OCI-LY3 (cell line): ENCODE data around the gene CORO2B.
"Not testable (repeated sequence)": the region's sequence is repeated elsewhere in the genome, so short reads cannot be mapped to it uniquely, and the experiment has no call there.

Source experiments
- H2AFZ ChIP-seq: fragments of 200-600, 300-600 bp; shearing (Covaris generic); 2 replicates; pipeline ENCODE4 v1.6.0; 2014; ENCODE audit warnings: antibody characterized with exemption, low read depth, low read length
- H3K27ac ChIP-seq: fragments of 200-600, 300-600 bp; sonication (generic); 2 replicates; pipeline ENCODE4 v1.5.1; 2014; ENCODE audit warnings: mild to moderate bottlenecking, low read length, moderate library complexity, mixed read lengths
- H3K27me3 ChIP-seq: fragments of 200-600, 300-600 bp; sonication (generic); 2 replicates; pipeline ENCODE4 v1.6.1; 2014; ENCODE audit warnings: low read depth, low read length, mixed read lengths
- H3K36me3 ChIP-seq: fragments of 200-600, 300-600 bp; sonication (generic); replicated peaks from 2 replicates; pipeline ENCODE3; 2014; ENCODE audit warnings: low read depth, low read length, mixed read lengths
- H3K4me1 ChIP-seq: fragments of 300-600, 200-600 bp; sonication (generic); 2 replicates; pipeline ENCODE4 v1.6.1; 2014; ENCODE audit warnings: low read length, mixed read lengths
- H3K4me2 ChIP-seq: fragments of 200-600, 300-600 bp; sonication (generic); 2 replicates; pipeline ENCODE4 v1.6.1; 2014; ENCODE audit warnings: low read length, mixed read lengths
- H3K4me3 ChIP-seq: fragments of 300-600, 200-600 bp; sonication (generic); 2 replicates; pipeline ENCODE4 v1.5.1; 2014; ENCODE audit warnings: antibody characterized with exemption, mild to moderate bottlenecking, low read length, moderate library complexity
- H3K79me2 ChIP-seq: fragments of 300-600, 200-600 bp; shearing (Covaris generic); 2 replicates; pipeline ENCODE4 v1.6.1; 2014; ENCODE audit warnings: mild to moderate bottlenecking, low read length, mixed read lengths
- H3K9ac ChIP-seq: fragments of 300-600, 200-600 bp; shearing (Covaris generic); 2 replicates; pipeline ENCODE4 v1.6.0; 2014; ENCODE audit warnings: mild to moderate bottlenecking, low read length, moderate library complexity
- H3K9me3 ChIP-seq: fragments of 200-600, 300-600 bp; shearing (Covaris generic); 2 replicates; pipeline ENCODE4 v1.6.1; 2014; ENCODE audit warnings: low read length, mixed read lengths; ENCODE audit not compliant: insufficient read depth
- H4K20me1 ChIP-seq: fragments of 200-600, 300-600 bp; sonication (generic); 2 replicates; pipeline ENCODE4 v1.6.1; 2016; ENCODE audit warnings: low read length, mixed read lengths; ENCODE audit not compliant: insufficient read depth
- EZH2phosphoT487 ChIP-seq: fragments of 200-600 bp; shearing (Covaris generic); IDR thresholded peaks from 2 replicates; pipeline ENCODE4 v1.6.1; 2018; ENCODE audit warnings: antibody characterized with exemption, mixed run types, low read depth
- TF ChIP-seq, protein P1 (sequence below): fragments of 200-600, 300-600 bp; sonication (generic); IDR thresholded peaks from 2 replicates; pipeline ENCODE4 v1.5.1; 2014; ENCODE audit warnings: antibody characterized with exemption, low read length, low read depth

Gene CORO2B

DNA sequence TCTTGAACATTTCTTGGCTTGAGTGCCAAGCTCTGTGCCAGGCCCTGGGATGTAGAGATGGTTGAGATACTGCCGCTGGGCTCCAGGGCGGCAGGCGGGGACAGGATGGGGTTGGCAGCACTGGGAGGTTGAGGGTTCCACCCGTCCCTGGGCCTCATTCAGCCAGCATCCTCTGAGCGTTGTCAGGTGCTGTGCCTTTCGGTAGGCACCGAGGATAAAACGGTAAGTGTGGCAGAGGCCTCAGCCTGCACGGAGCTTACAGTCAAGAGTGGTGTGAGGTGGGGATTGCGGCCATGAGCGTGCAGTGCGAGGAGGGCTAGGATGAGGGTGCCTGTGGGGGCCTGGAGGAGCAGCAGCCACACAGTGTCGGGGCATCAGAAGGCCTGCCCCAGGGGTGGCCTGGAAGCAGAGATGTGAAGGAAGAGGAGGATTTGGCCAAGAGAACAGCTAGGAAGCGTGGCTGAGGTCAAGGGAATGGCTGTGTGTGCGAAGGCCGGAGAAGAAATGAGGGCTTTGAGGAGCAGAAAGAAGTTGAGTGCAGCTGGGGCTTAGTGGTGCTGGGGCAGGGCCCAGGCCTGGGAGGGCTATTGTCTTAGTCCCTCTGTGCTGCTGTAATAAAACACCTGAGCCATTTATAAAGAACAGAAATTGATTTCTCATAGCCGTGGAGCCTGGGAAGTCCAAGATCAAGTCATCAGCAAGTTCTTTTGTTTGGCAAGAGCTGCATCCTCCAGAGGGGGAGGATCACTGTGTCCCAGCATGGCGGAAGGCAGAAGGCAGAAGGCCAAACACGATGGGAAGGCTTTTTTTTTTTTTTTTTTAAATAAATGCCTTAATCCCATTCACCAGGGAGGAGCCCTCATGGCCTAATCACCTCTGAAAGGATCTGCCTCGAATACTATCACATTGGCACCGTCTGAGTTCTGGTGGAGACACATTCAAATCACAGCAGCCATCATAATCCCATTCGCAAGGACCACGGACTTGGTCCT is 22.7 kb downstream of the CORO2B start:
- Histone ChIP-seq H2AFZ (no peak overlapping the region), H3K27me3 (no peaks in the 10 kb centered on the region), H3K9me3 (no peaks in the 10 kb centered on the region), H3K4me3 (no peak overlapping the region), H3K36me3 (no peaks in the 10 kb centered on the region), H3K4me2 (no peak overlapping the region), H3K27ac (no peak overlapping the region), H3K4me1 (no peaks in the 10 kb centered on the region), H3K9ac (no peak overlapping the region), H4K20me1 (no peaks in the 10 kb centered on the region), H3K79me2 (no peaks in the 10 kb centered on the region)
- no peak for TF ChIP-seq EZH2phosphoT487
- TF ChIP-seq, protein P1, sequence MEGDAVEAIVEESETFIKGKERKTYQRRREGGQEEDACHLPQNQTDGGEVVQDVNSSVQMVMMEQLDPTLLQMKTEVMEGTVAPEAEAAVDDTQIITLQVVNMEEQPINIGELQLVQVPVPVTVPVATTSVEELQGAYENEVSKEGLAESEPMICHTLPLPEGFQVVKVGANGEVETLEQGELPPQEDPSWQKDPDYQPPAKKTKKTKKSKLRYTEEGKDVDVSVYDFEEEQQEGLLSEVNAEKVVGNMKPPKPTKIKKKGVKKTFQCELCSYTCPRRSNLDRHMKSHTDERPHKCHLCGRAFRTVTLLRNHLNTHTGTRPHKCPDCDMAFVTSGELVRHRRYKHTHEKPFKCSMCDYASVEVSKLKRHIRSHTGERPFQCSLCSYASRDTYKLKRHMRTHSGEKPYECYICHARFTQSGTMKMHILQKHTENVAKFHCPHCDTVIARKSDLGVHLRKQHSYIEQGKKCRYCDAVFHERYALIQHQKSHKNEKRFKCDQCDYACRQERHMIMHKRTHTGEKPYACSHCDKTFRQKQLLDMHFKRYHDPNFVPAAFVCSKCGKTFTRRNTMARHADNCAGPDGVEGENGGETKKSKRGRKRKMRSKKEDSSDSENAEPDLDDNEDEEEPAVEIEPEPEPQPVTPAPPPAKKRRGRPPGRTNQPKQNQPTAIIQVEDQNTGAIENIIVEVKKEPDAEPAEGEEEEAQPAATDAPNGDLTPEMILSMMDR, result no peak

DNA sequence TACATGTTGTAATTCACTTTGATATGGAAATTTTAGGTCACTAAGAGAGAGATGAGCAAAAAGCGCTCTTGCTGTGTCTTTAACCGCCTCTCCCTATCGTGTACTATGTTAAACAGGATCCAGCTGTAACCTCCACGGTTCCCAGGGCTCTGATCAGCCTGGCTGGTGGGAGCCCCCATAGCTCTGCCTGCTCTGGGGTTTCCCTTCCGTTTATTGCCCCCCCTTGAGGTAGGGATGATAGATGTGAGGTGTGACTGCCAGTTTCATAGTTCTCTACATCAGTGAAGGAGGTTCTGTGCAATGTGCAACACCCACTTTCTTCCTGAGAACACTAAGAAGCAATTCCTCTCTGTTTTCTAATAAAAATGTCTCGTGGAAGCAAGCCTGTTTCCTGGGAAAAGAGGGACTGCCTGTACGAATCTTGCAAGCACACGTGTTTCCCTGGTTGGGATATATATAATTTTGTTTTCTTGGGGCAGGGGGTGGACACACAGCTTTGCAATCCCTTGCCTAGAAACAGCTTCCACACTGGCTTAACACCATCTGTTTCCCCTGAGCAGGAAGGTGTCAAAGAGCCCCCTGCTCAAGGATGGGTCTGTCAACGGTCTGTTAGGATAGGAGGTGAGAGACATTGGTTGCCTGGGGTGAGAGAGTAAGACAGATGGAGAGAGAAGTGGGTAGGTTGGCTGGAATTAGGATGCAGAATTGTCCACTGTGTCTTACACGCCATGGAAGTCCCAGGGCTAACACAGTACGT is 23.8 kb downstream of the CORO2B start:
- TF ChIP-seq EZH2phosphoT487, result no peak
- TF ChIP-seq, protein P1, result no peak
- Histone ChIP-seq H4K20me1 (no peaks in the 10 kb centered on the region), H3K36me3 (no peaks in the 10 kb centered on the region), H2AFZ (no peak overlapping the region), H3K9me3 (no peaks in the 10 kb centered on the region), H3K27me3 (peaks cover 4% of the 10 kb centered on the region; the same call in 1 of the 2 replicates), H3K27ac (no peak overlapping the region), H3K9ac (no peak overlapping the region), H3K4me1 (no peaks in the 10 kb centered on the region), H3K79me2 (no peaks in the 10 kb centered on the region), H3K4me2 (no peak overlapping the region), H3K4me3 (no peak overlapping the region)

DNA sequence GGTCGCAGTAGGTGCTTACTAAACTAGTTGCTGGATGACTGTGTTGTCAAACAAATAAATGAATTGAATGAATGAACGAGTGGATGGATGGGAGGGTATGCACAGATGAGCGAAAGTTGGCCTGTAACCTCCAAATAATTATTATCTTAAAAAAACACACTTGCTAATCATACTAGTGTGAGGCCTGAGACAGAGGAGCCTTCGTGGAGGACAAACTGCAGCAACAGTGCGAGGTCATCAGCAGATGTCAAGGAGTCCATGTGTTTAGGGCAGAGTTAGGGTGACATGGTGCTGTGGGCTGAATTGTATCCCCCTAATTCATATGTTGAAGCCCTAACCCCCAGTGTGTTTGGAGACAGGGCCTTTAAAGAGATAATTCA is 24.4 kb downstream of the CORO2B start:
- Histone ChIP-seq H3K9me3 (no peaks in the 10 kb centered on the region), H3K79me2 (no peaks in the 10 kb centered on the region), H2AFZ (no peak overlapping the region), H4K20me1 (no peaks in the 10 kb centered on the region), H3K4me2 (no peak overlapping the region), H3K27me3 (peaks cover 4% of the 10 kb centered on the region; the same call in 1 of the 2 replicates), H3K27ac (no peak overlapping the region), H3K36me3 (no peaks in the 10 kb centered on the region), H3K4me1 (no peaks in the 10 kb centered on the region), H3K9ac (no peak overlapping the region), H3K4me3 (no peak overlapping the region)
- TF ChIP-seq, protein P1, result no peak
- TF ChIP-seq EZH2phosphoT487, result no peak

DNA sequence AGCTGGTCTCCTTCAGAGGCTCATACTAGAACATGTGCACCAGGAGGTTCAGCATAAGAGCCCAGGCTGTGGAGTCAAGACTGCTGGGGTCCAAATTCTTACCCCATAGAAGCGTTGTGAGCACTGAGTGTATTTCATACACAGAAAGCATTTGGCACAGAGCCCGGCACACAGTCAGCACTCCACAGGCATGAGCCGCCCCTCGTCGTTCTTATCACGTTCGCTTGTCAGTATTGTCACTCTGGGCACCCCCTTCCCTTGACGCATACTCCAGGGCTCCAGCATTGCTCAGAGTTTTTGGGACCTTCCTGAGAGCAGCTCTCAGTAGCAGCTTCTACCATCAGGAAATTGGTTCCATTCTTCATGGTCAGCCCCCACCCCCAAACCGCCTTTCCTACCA is 25.2 kb downstream of the CORO2B start:
- TF ChIP-seq, protein P1, result no peak
- TF ChIP-seq EZH2phosphoT487, result no peak

DNA sequence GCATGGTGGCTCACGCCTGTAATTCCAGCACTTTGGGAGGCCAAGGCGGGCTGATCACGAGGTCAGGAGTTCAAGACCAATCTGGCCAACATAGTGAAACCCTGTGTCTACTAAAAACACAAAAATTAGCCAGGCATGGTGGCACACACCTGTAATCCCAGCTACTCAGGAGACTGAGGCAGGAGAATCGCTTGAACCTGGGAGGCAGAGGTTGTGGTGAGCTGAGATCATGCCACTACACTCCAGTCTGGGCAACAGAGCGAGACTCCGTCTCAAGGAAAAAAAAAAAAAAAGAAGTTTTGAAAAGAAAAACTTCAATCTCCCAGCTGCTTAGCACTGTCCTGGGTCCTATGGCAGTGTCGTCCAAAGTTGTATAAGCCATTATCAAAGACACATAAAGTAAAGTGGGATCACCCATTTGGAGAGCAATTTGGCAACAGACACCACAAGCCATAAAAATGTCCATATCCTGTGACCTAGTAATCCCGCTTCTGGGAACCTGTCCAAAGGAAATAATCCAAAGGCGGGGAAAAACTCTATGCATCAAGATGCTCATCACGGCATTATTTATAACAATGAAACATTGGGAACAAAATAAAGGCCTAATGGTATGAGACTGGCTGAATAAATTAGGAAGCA is 26.2 kb downstream of the CORO2B start:
- not testable (repeated sequence) for H3K9me3 ChIP-seq

More for the DNA sequence above, 25.2 kb downstream of the CORO2B start:
- H3K4me3 ChIP-seq, result no peak overlapping the region
- no peaks in the 10 kb centered on the region for H3K9me3 ChIP-seq
- H3K36me3 ChIP-seq, result no peaks in the 10 kb centered on the region
- peaks cover 4% of the 10 kb centered on the region; the same call in 1 of the 2 replicates for H3K27me3 ChIP-seq
- H2AFZ ChIP-seq, result no peak overlapping the region
- H3K4me2 ChIP-seq, result no peak overlapping the region
- H4K20me1 ChIP-seq, result no peaks in the 10 kb centered on the region
- H3K9ac ChIP-seq, result no peak overlapping the region
- no peak overlapping the region for H3K27ac ChIP-seq
- H3K4me1 ChIP-seq, result no peaks in the 10 kb centered on the region
- no peaks in the 10 kb centered on the region for H3K79me2 ChIP-seq

More for the DNA sequence above, 26.2 kb downstream of the CORO2B start:
- H4K20me1 ChIP-seq, H3K4me3 ChIP-seq, H3K27ac ChIP-seq, H3K79me2 ChIP-seq, H3K27me3 ChIP-seq, H3K4me1 ChIP-seq, H3K36me3 ChIP-seq, H3K9ac ChIP-seq, H3K4me2 ChIP-seq, H2AFZ ChIP-seq: not testable (repeated sequence)
